ENCODE measurements around the gene NAP1L4.

DNA sequence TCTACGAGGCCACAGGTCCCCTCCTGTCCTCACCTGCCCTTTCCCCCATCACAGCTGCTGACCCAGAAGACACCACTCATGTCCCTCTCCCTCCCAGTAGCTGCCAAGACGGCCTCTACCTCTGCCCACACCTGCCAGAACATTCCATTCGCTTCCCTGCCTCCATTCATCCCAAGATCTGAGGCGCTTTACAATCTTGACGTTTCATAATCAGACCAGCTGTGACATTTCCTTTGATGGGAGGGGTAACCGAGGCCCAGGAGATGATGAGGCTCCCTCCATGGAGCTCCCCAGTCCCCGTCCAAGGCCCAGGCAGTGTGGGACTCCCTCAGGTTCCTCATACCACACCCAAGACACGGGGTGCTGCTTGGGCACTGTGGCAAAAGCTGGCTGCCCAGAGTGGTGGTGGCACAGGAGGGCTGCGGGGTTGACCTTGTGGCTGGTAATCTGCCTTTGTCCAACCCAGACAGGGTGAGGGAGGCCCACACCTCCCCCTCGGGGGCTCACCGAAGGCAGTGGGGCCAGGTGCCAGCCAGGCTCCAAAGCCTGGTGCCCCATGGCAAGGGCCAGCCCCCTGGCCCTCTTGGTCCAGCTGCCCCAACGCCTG is 80.2 kb downstream of the NAP1L4 start:
- TF ChIP-seq, protein P1, sequence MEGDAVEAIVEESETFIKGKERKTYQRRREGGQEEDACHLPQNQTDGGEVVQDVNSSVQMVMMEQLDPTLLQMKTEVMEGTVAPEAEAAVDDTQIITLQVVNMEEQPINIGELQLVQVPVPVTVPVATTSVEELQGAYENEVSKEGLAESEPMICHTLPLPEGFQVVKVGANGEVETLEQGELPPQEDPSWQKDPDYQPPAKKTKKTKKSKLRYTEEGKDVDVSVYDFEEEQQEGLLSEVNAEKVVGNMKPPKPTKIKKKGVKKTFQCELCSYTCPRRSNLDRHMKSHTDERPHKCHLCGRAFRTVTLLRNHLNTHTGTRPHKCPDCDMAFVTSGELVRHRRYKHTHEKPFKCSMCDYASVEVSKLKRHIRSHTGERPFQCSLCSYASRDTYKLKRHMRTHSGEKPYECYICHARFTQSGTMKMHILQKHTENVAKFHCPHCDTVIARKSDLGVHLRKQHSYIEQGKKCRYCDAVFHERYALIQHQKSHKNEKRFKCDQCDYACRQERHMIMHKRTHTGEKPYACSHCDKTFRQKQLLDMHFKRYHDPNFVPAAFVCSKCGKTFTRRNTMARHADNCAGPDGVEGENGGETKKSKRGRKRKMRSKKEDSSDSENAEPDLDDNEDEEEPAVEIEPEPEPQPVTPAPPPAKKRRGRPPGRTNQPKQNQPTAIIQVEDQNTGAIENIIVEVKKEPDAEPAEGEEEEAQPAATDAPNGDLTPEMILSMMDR (IDR thresholded peaks at IDR 0.05) = no peak
- TF ChIP-seq, protein P2, sequence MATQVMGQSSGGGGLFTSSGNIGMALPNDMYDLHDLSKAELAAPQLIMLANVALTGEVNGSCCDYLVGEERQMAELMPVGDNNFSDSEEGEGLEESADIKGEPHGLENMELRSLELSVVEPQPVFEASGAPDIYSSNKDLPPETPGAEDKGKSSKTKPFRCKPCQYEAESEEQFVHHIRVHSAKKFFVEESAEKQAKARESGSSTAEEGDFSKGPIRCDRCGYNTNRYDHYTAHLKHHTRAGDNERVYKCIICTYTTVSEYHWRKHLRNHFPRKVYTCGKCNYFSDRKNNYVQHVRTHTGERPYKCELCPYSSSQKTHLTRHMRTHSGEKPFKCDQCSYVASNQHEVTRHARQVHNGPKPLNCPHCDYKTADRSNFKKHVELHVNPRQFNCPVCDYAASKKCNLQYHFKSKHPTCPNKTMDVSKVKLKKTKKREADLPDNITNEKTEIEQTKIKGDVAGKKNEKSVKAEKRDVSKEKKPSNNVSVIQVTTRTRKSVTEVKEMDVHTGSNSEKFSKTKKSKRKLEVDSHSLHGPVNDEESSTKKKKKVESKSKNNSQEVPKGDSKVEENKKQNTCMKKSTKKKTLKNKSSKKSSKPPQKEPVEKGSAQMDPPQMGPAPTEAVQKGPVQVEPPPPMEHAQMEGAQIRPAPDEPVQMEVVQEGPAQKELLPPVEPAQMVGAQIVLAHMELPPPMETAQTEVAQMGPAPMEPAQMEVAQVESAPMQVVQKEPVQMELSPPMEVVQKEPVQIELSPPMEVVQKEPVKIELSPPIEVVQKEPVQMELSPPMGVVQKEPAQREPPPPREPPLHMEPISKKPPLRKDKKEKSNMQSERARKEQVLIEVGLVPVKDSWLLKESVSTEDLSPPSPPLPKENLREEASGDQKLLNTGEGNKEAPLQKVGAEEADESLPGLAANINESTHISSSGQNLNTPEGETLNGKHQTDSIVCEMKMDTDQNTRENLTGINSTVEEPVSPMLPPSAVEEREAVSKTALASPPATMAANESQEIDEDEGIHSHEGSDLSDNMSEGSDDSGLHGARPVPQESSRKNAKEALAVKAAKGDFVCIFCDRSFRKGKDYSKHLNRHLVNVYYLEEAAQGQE (IDR thresholded peaks at IDR 0.05; ENCODE audit: insufficient read depth in 1 of 2, low read depth in 2 of 2, low read length in 1 of 2) = no peak
- TF ChIP-seq POLR2AphosphoS5 (IDR thresholded peaks at IDR 0.05; ENCODE audit: low read depth, low read length) = no peak
- TF ChIP-seq SIN3A (IDR thresholded peaks at IDR 0.05; ENCODE audit: borderline replicate concordance, insufficient read depth, low read depth, low read length) = no peak

Data from Panc1 (cell line).